ENCODE measurements around the gene CD164. TPM values are rescaled to one million over a fixed set of nuclear protein-coding genes. Genes with fewer than 3 reads are reported as not detected.
A peak's percentile ranks its signal among the peaks of the same experiment; 100 is the strongest.
"Not testable (repeated sequence)": the region's sequence is repeated elsewhere in the genome, so short reads cannot be mapped to it uniquely, and the experiment has no call there.

Gene CD164
- total RNA-seq, 1 donor from 2014 or later = 206 TPM

- H3K9me3 Mint-ChIP-seq; H3K36me3 Mint-ChIP-seq (ENCODE audit: low read depth); H3K27ac Mint-ChIP-seq; DNase-seq (ENCODE audit: low spot score); H3K4me3 Mint-ChIP-seq (ENCODE audit: low read depth); intact Hi-C loops (cut with micrococcal nuclease); H3K27me3 Mint-ChIP-seq (ENCODE audit: low read depth); H3K4me1 Mint-ChIP-seq (ENCODE audit: low read depth): not testable (repeated sequence)
These were observed 48.4 kb downstream of the CD164 start for GRCh38 chr6:109333870-109334269.

GRCh38 chr6:109332748-109333147, 49.5 kb downstream of the CD164 start:
- Mint-ChIP-seq H3K4me3 (ENCODE audit: low read depth) (no peak overlapping the region), H3K27ac (no peak overlapping the region), H3K9me3 (peaks cover 4% of the 10 kb centered on the region), H3K36me3 (ENCODE audit: low read depth) (peaks cover 4% of the 10 kb centered on the region), H3K4me1 (ENCODE audit: low read depth) (peaks cover 6% of the 10 kb centered on the region), H3K27me3 (ENCODE audit: low read depth) (no peaks in the 10 kb centered on the region)
- intact Hi-C loops (cut with micrococcal nuclease) = no loop called here
- no peak for DNase-seq (ENCODE audit: low spot score)

GRCh38 chr6:109331081-109331480, 51.2 kb downstream of the CD164 start:
- peaks cover 4% of the 10 kb centered on the region for H3K36me3 Mint-ChIP-seq (ENCODE audit: low read depth)
- H3K4me1 Mint-ChIP-seq (ENCODE audit: low read depth) = peaks cover 6% of the 10 kb centered on the region
- DNase-seq (ENCODE audit: low spot score) = no peak
- H3K4me3 Mint-ChIP-seq (ENCODE audit: low read depth) = no peak overlapping the region
- H3K27ac Mint-ChIP-seq = no peak overlapping the region
- peaks cover 4% of the 10 kb centered on the region for H3K9me3 Mint-ChIP-seq
- intact Hi-C loops (cut with micrococcal nuclease) = no loop called here
- H3K27me3 Mint-ChIP-seq (ENCODE audit: low read depth) = no peaks in the 10 kb centered on the region

- Mint-ChIP-seq H3K4me1 (ENCODE audit: low read depth) (peaks cover 6% of the 10 kb centered on the region), H3K4me3 (ENCODE audit: low read depth) (no peak overlapping the region), H3K36me3 (ENCODE audit: low read depth) (peaks cover 4% of the 10 kb centered on the region), H3K9me3 (peaks cover 4% of the 10 kb centered on the region), H3K27ac (no peak overlapping the region), H3K27me3 (ENCODE audit: low read depth) (no peaks in the 10 kb centered on the region)
- no peak for DNase-seq (ENCODE audit: low spot score)
- intact Hi-C loops (cut with micrococcal nuclease) = no loop called here
These were observed 52.0 kb downstream of the CD164 start for GRCh38 chr6:109330263-109330662.

GRCh38 chr6:109328629-109329028, 53.6 kb downstream of the CD164 start:
- Mint-ChIP-seq H3K4me1 (ENCODE audit: low read depth) (peaks cover 6% of the 10 kb centered on the region), H3K27me3 (ENCODE audit: low read depth) (no peaks in the 10 kb centered on the region), H3K4me3 (ENCODE audit: low read depth) (no peak overlapping the region), H3K9me3 (peaks cover 4% of the 10 kb centered on the region), H3K36me3 (ENCODE audit: low read depth) (no peaks in the 10 kb centered on the region), H3K27ac (no peak overlapping the region)
- DNase-seq (ENCODE audit: low spot score) = no peak
- intact Hi-C loops (cut with micrococcal nuclease) = no loop called here

- intact Hi-C loops (cut with micrococcal nuclease) = no loop called here
- no peak overlapping the region for H3K27ac Mint-ChIP-seq
- no peaks in the 10 kb centered on the region for H3K36me3 Mint-ChIP-seq (ENCODE audit: low read depth)
- no peak for DNase-seq (ENCODE audit: low spot score)
- H3K9me3 Mint-ChIP-seq = peaks cover 4% of the 10 kb centered on the region
- no peak overlapping the region for H3K4me3 Mint-ChIP-seq (ENCODE audit: low read depth)
- H3K4me1 Mint-ChIP-seq (ENCODE audit: low read depth) = peaks cover 10% of the 10 kb centered on the region
- H3K27me3 Mint-ChIP-seq (ENCODE audit: low read depth) = no peaks in the 10 kb centered on the region
These were observed 54.3 kb downstream of the CD164 start for GRCh38 chr6:109327959-109328358.

- intact Hi-C loops (cut with micrococcal nuclease) = no loop called here
- Mint-ChIP-seq H3K4me3 (ENCODE audit: low read depth) (no peak overlapping the region), H3K27me3 (ENCODE audit: low read depth) (no peaks in the 10 kb centered on the region), H3K27ac (no peak overlapping the region), H3K9me3 (peaks cover 4% of the 10 kb centered on the region), H3K4me1 (ENCODE audit: low read depth) (peaks cover 11% of the 10 kb centered on the region), H3K36me3 (ENCODE audit: low read depth) (no peaks in the 10 kb centered on the region)
- DNase-seq (ENCODE audit: low spot score) = no peak
These were observed 54.8 kb downstream of the CD164 start for GRCh38 chr6:109327491-109327890.

GRCh38 chr6:109326351-109326750, 55.9 kb downstream of the CD164 start:
- intact Hi-C loops (cut with micrococcal nuclease) = no loop called here
- no peak for DNase-seq (ENCODE audit: low spot score)
- Mint-ChIP-seq H3K4me3 (ENCODE audit: low read depth) (no peak overlapping the region), H3K9me3 (peaks cover 4% of the 10 kb centered on the region), H3K27ac (no peak overlapping the region), H3K4me1 (ENCODE audit: low read depth) (peaks cover 11% of the 10 kb centered on the region), H3K27me3 (ENCODE audit: low read depth) (no peaks in the 10 kb centered on the region), H3K36me3 (ENCODE audit: low read depth) (no peaks in the 10 kb centered on the region)

GRCh38 chr6:109325400-109325801, 56.9 kb downstream of the CD164 start:
- H3K36me3 Mint-ChIP-seq (ENCODE audit: low read depth) = no peaks in the 10 kb centered on the region
- no peaks in the 10 kb centered on the region for H3K27me3 Mint-ChIP-seq (ENCODE audit: low read depth)
- H3K9me3 Mint-ChIP-seq = no peaks in the 10 kb centered on the region
- intact Hi-C loops (cut with micrococcal nuclease) = no loop called here
- DNase-seq (ENCODE audit: low spot score) = no peak
- H3K4me3 Mint-ChIP-seq (ENCODE audit: low read depth) = no peak overlapping the region
- no peak overlapping the region for H3K27ac Mint-ChIP-seq
- H3K4me1 Mint-ChIP-seq (ENCODE audit: low read depth) = peaks cover 11% of the 10 kb centered on the region

GRCh38 chr6:109323241-109323640, 59.0 kb downstream of the CD164 start:
- peaks cover 8% of the 10 kb centered on the region for H3K4me1 Mint-ChIP-seq (ENCODE audit: low read depth)
- H3K27me3 Mint-ChIP-seq (ENCODE audit: low read depth) = no peaks in the 10 kb centered on the region
- no peak overlapping the region for H3K4me3 Mint-ChIP-seq (ENCODE audit: low read depth)
- intact Hi-C loops (cut with micrococcal nuclease) = no loop called here
- no peaks in the 10 kb centered on the region for H3K36me3 Mint-ChIP-seq (ENCODE audit: low read depth)
- no peaks in the 10 kb centered on the region for H3K9me3 Mint-ChIP-seq
- no peak overlapping the region for H3K27ac Mint-ChIP-seq
- no peak for DNase-seq (ENCODE audit: low spot score)

GRCh38 chr6:109322825-109323224, 59.4 kb downstream of the CD164 start:
- H3K4me3 Mint-ChIP-seq (ENCODE audit: low read depth) = no peak overlapping the region
- intact Hi-C loops (cut with micrococcal nuclease) = no loop called here
- H3K9me3 Mint-ChIP-seq = no peaks in the 10 kb centered on the region
- peak overlapping the region; percentile 15 for H3K27ac Mint-ChIP-seq
- no peak for DNase-seq (ENCODE audit: low spot score)
- peaks cover 8% of the 10 kb centered on the region for H3K4me1 Mint-ChIP-seq (ENCODE audit: low read depth)
- no peaks in the 10 kb centered on the region for H3K36me3 Mint-ChIP-seq (ENCODE audit: low read depth)
- no peaks in the 10 kb centered on the region for H3K27me3 Mint-ChIP-seq (ENCODE audit: low read depth)

- Mint-ChIP-seq H3K4me3 (ENCODE audit: low read depth) (no peak overlapping the region), H3K27ac (no peak overlapping the region), H3K9me3 (no peaks in the 10 kb centered on the region), H3K4me1 (ENCODE audit: low read depth) (peaks cover 8% of the 10 kb centered on the region), H3K27me3 (ENCODE audit: low read depth) (no peaks in the 10 kb centered on the region), H3K36me3 (ENCODE audit: low read depth) (no peaks in the 10 kb centered on the region)
- intact Hi-C loops (cut with micrococcal nuclease) = no loop called here
- DNase-seq (ENCODE audit: low spot score) = no peak
These were observed 60.5 kb downstream of the CD164 start for GRCh38 chr6:109321752-109322151.

- Mint-ChIP-seq H3K4me3 (ENCODE audit: low read depth) (no peak overlapping the region), H3K36me3 (ENCODE audit: low read depth) (no peaks in the 10 kb centered on the region), H3K27ac (no peak overlapping the region), H3K27me3 (ENCODE audit: low read depth) (no peaks in the 10 kb centered on the region), H3K4me1 (ENCODE audit: low read depth) (peaks cover 8% of the 10 kb centered on the region), H3K9me3 (no peaks in the 10 kb centered on the region)
- DNase-seq (ENCODE audit: low spot score) = no peak
- intact Hi-C loops (cut with micrococcal nuclease) = no loop called here
These were observed 62.2 kb downstream of the CD164 start for GRCh38 chr6:109320072-109320471.

GRCh38 chr6:109318328-109318876, 63.9 kb downstream of the CD164 start:
- no peak for DNase-seq (ENCODE audit: low spot score)
- intact Hi-C loops (cut with micrococcal nuclease) = no loop called here
- Mint-ChIP-seq H3K36me3 (ENCODE audit: low read depth) (no peaks in the 10 kb centered on the region), H3K27me3 (ENCODE audit: low read depth) (no peaks in the 10 kb centered on the region), H3K27ac (no peak overlapping the region), H3K9me3 (no peaks in the 10 kb centered on the region), H3K4me1 (ENCODE audit: low read depth) (peaks cover 8% of the 10 kb centered on the region), H3K4me3 (ENCODE audit: low read depth) (no peak overlapping the region)

Data from activated T-helper 2 cell treated with anti-CD3 and anti-CD28 coated beads, Interferon-gamma antibody, Interleukin-2, Interleukin-4, amounts not matched to agents 10 μg/mL and 5 μg/mL and 100 μg/mL, durations not matched to agents 14 hours and 24 hours and 36 hours (primary cell).